GM04504 (cell line): ENCODE measurements around the gene CREB5.

ENCODE experiments used
- DNase-seq: peaks from one replicate; pipeline ENCODE4 v3.0.0-alpha.2; 2012; ENCODE audit warnings: low read depth

CREB5 gene

GRCh38 chr7:28714459-28715120, 302.3 kb downstream of the CREB5 start:
- no peak for DNase-seq

GRCh38 chr7:28717445-28718054, 305.2 kb downstream of the CREB5 start:
- DNase-seq, result no peak

GRCh38 chr7:28718055-28718481, 305.8 kb downstream of the CREB5 start:
- no peak for DNase-seq

- no peak for DNase-seq
Observed at GRCh38 chr7:28718545-28718944, 306.2 kb downstream of the CREB5 start.

GRCh38 chr7:28722684-28723083, 310.4 kb downstream of the CREB5 start:
- DNase-seq, result no peak

GRCh38 chr7:28723336-28723735, 311.0 kb downstream of the CREB5 start:
- no peak for DNase-seq

GRCh38 chr7:28724563-28724962, 312.2 kb downstream of the CREB5 start:
- DNase-seq, result no peak

- DNase-seq, result no peak
Observed at GRCh38 chr7:28725045-28725642, 312.8 kb downstream of the CREB5 start.

- no peak for DNase-seq
Observed at GRCh38 chr7:28725911-28726310, 313.6 kb downstream of the CREB5 start.

- DNase-seq, result no peak
Observed at GRCh38 chr7:28726555-28726954, 314.2 kb downstream of the CREB5 start.

GRCh38 chr7:28729281-28729680, 317.0 kb downstream of the CREB5 start:
- DNase-seq, result no peak

- DNase-seq, result no peak
Observed at GRCh38 chr7:28729727-28730126, 317.4 kb downstream of the CREB5 start.

- DNase-seq, result no peak
Observed at GRCh38 chr7:28731092-28731658, 318.9 kb downstream of the CREB5 start.

- DNase-seq, result peak; percentile 42
Observed at GRCh38 chr7:28732071-28732869, 320.0 kb downstream of the CREB5 start.

GRCh38 chr7:28733035-28733434, 320.7 kb downstream of the CREB5 start:
- no peak for DNase-seq

- no peak for DNase-seq
Observed at GRCh38 chr7:28738412-28738811, 326.1 kb downstream of the CREB5 start.

- DNase-seq, result no peak
Observed at GRCh38 chr7:28739128-28739527, 326.8 kb downstream of the CREB5 start.

GRCh38 chr7:28739826-28740225, 327.5 kb downstream of the CREB5 start:
- DNase-seq, result no peak

GRCh38 chr7:28744951-28745350, 332.6 kb downstream of the CREB5 start:
- no peak for DNase-seq

- no peak for DNase-seq
Observed at GRCh38 chr7:28745351-28745750, 333.0 kb downstream of the CREB5 start.

GRCh38 chr7:28747404-28747803, 335.1 kb downstream of the CREB5 start:
- DNase-seq, result no peak

- DNase-seq, result no peak
Observed at GRCh38 chr7:28747854-28748253, 335.5 kb downstream of the CREB5 start.
